Nephron (organoid): ENCODE measurements around the gene TMEM250.
"Not testable (repeated sequence)": the region's sequence is repeated elsewhere in the genome, so short reads cannot be mapped to it uniquely, and the experiment has no call there.

Experiments
- H3K27ac Mint-ChIP-seq, 3 experiments: 2 replicates each; pipeline ENCODE4 v1.8.0; 2020; ENCODE audit warnings: mixed read lengths in 3 of 3, mild to moderate bottlenecking in 2 of 3, moderate library complexity in 1 of 3
- H3K27me3 Mint-ChIP-seq: 2 replicates; pipeline ENCODE4 v1.8.0; 2021; ENCODE audit warnings: low read depth, mild to moderate bottlenecking, moderate library complexity, mixed read lengths
- H3K36me3 Mint-ChIP-seq: 2 replicates; pipeline ENCODE4 v1.8.0; 2020; ENCODE audit warnings: low read depth, mixed read lengths
- H3K4me1 Mint-ChIP-seq: 2 replicates; pipeline ENCODE4 v1.8.0; 2020; ENCODE audit warnings: mixed read lengths
- H3K4me3 Mint-ChIP-seq, 3 experiments: 2 replicates each; pipeline ENCODE4 v1.8.0; 2020; ENCODE audit warnings: mild to moderate bottlenecking in 3 of 3, mixed read lengths in 3 of 3, moderate library complexity in 2 of 3
- H3K9me3 Mint-ChIP-seq: 2 replicates; pipeline ENCODE4 v1.8.0; 2020; ENCODE audit warnings: mixed read lengths
- TF ChIP-seq, protein P1 (sequence below), 3 experiments: fragments of 200-600 bp; sonication (generic); IDR thresholded peaks; one replicate each; pipeline ENCODE4 v1.5.0; 2021; ENCODE audit warnings: antibody characterized with exemption in 3 of 3; ENCODE audit not compliant: unreplicated experiment in 3 of 3

Gene TMEM250

DNA sequence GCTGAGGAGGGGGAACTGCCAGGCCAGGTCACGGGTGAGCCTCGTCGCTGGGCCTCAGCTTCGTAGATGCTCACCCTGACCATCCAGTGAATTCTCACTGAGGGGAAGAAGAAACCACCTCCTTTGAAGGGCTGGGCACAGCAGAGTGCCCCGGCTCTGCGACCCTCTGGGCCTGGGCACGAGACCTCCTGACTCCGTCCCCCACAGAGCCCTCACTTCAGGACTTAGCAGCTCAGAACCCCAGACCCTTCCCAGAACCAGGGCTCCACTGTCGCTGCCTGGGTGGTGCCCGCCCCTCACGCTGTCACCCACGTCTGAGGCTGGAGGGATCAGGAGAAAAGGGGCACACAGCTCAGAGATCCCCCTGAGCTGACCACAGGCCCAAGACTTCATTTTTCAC lies 34.3 kb upstream of the TMEM250 start:
- Mint-ChIP-seq H3K9me3 (peaks cover 4% of the 10 kb centered on the region), H3K27ac (no peak overlapping the region), H3K36me3 (no peaks in the 10 kb centered on the region), H3K27me3 (peaks cover 43% of the 10 kb centered on the region), H3K4me3 (no peak overlapping the region), H3K4me1 (peaks cover 20% of the 10 kb centered on the region)
- TF ChIP-seq, protein P1, sequence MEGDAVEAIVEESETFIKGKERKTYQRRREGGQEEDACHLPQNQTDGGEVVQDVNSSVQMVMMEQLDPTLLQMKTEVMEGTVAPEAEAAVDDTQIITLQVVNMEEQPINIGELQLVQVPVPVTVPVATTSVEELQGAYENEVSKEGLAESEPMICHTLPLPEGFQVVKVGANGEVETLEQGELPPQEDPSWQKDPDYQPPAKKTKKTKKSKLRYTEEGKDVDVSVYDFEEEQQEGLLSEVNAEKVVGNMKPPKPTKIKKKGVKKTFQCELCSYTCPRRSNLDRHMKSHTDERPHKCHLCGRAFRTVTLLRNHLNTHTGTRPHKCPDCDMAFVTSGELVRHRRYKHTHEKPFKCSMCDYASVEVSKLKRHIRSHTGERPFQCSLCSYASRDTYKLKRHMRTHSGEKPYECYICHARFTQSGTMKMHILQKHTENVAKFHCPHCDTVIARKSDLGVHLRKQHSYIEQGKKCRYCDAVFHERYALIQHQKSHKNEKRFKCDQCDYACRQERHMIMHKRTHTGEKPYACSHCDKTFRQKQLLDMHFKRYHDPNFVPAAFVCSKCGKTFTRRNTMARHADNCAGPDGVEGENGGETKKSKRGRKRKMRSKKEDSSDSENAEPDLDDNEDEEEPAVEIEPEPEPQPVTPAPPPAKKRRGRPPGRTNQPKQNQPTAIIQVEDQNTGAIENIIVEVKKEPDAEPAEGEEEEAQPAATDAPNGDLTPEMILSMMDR (IDR thresholded peaks at IDR 0.05; ENCODE audit: unreplicated experiment in 3 of 3) = no peak

DNA sequence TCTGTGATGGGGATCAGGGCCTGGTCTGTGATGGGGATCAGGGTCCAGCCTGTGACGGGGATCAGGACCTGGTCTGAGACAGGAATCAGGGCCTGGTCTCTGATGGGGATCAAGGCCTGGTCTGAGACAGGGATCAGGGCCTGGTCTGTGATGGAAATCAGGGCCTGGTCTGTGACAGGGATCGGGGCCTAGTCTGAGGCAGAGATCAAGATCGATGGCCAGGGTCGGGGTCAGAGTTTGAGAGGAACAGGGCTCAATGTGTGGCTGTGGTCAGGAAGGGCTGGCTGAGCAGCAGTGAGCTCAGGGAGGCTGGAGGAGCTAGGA lies 33.8 kb upstream of the TMEM250 start:
- Mint-ChIP-seq H3K4me3 (no peak overlapping the region), H3K9me3 (peaks cover 4% of the 10 kb centered on the region), H3K27ac (peak overlapping the region in 1 of 3 experiments; percentile 14), H3K36me3 (no peaks in the 10 kb centered on the region), H3K4me1 (peaks cover 18% of the 10 kb centered on the region), H3K27me3 (peaks cover 41% of the 10 kb centered on the region)
- TF ChIP-seq, protein P1 (IDR thresholded peaks at IDR 0.05; ENCODE audit: unreplicated experiment in 3 of 3) = no peak

DNA sequence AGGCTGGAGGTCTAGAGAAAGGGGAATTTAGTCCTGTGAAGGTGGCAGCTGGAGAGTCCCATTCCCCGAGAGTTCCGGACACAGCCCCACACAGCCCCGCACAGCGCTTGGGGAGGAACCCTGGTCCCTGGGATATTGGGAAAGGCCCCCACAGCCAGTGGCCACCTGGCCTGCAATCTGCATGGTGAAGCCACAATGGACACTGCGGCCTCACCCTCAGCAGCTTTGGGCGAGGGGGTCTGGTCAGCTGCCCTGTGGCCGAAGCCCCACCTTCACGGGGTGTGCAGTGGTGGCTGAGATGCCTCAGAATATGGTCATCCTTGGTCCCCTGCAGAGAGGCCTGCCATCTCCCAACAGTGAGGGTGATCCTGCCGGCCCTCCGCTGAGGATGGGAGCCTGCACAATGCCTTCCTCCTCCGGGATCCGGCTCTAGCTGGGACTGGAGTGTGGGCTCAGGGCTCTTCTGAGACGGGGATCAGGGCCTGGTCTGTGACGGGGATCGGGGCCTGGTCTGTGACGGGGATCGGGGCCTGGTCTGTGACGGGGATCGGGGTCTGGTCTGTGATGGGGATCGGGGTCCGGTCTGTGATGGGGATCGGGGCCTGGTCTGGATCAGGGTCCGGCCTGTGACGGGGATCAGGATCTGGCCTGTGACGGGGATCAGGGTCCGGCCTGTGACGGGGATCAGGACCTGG lies 33.3 kb upstream of the TMEM250 start:
- H3K4me1 Mint-ChIP-seq = peaks cover 13% of the 10 kb centered on the region
- H3K27me3 Mint-ChIP-seq = peaks cover 39% of the 10 kb centered on the region
- H3K36me3 Mint-ChIP-seq = no peaks in the 10 kb centered on the region
- no peak overlapping the region for H3K4me3 Mint-ChIP-seq
- TF ChIP-seq, protein P1 (IDR thresholded peaks at IDR 0.05; ENCODE audit: unreplicated experiment in 3 of 3) = no peak
- H3K9me3 Mint-ChIP-seq = peaks cover 4% of the 10 kb centered on the region
- peak overlapping the region in 1 of 3 experiments; percentile 37 for H3K27ac Mint-ChIP-seq

DNA sequence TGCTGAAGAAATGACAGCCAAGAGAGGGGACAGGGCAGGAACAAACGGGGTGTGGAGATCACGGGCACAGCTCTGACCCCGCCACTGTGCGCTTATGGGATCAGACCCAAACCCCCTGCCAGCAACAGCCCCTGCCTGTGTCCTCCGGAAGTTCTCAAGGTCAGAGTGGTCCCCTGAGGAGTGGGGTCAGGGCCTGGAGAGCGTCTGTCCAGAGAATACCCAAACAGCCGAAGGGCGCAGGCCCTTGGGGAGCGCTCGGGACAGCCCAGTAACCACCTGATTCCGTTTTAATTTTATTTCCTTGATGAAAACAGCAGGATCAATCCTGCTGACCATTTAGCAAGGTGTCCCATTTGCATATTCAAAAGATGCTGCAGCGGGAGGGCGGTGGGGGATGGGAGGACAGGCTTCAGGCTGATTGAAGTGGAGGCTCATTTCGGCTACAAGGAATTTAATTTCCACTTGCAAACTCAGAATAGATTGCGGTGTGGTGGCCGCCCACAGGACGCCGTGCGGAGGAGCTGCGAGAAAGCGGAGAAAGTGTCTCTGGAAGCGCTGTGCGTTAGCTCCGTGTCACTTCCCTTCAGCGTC lies 32.6 kb upstream of the TMEM250 start:
- Mint-ChIP-seq H3K4me1 (peaks cover 7% of the 10 kb centered on the region), H3K9me3 (peaks cover 4% of the 10 kb centered on the region), H3K36me3 (no peaks in the 10 kb centered on the region), H3K4me3 (no peak overlapping the region), H3K27ac (peak overlapping the region in 1 of 3 experiments; percentile 37), H3K27me3 (peaks cover 35% of the 10 kb centered on the region)
- TF ChIP-seq, protein P1 (IDR thresholded peaks at IDR 0.05; ENCODE audit: unreplicated experiment in 3 of 3) = no peak

DNA sequence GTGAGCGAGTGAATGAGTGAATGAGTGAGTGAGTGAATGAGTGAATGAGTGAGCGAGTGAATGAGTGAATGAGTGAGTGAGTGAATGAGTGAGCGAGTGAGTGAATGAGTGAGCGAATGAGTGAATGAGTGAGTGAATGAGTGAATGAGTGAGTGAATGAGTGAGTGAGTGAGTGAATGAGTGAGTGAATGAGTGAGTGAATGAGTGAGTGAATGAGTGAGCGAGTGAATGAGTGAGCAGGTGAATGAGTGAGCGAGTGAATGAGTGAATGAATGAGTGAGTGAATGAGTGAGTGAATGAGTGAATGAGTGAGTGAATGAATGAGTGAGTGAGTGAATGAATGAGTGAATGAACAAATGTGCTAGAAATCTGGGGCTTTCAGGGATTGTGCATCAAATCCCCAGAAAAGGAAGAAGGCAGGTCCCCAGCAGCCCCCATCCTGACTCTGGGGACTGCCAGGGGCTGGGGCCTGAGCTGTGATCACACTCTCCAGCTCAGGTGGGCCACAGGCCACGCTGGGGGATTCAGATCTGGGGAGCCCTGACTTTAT lies 32.1 kb upstream of the TMEM250 start:
- H3K36me3 Mint-ChIP-seq, H3K4me3 Mint-ChIP-seq, H3K27ac Mint-ChIP-seq, H3K4me1 Mint-ChIP-seq, H3K9me3 Mint-ChIP-seq: not testable (repeated sequence)
- peaks cover 35% of the 10 kb centered on the region for H3K27me3 Mint-ChIP-seq

DNA sequence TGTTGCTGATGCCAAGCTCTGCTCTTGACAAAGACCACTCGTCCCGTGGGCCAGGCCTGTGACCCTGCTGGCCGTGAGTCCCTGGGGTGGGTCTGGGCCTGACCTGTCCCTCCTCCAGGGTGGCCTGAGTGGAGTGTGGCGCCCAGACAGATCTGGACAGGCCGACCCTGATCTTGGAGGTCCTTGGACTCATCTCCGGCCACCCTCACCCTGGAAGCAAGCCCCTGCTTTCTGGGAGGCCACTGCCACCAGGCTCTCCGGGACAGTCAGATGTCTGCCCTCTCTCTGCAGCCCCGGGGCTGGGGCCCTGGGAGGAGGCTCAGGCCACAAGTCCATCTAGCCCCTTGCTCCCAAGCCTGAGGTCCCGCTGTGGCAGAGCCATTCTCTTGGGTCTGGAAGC lies 31.2 kb upstream of the TMEM250 start:
- Mint-ChIP-seq H3K9me3 (peaks cover 4% of the 10 kb centered on the region), H3K27me3 (peaks cover 27% of the 10 kb centered on the region), H3K4me3 (no peak overlapping the region), H3K4me1 (no peaks in the 10 kb centered on the region), H3K27ac (no peak overlapping the region), H3K36me3 (no peaks in the 10 kb centered on the region)
- TF ChIP-seq, protein P1 (IDR thresholded peaks at IDR 0.05; ENCODE audit: unreplicated experiment in 3 of 3) = no peak
